ENCODE data around the gene DVL2.

GRCh38 chr17:7216242-7217112 is 17.8 kb downstream of the DVL2 start:
- TF ChIP-seq CTCF (IDR thresholded peaks at IDR 0.05; ENCODE audit: low read length) = no peak
- TF ChIP-seq EZH2 (IDR thresholded peaks at IDR 0.05; ENCODE audit: borderline replicate concordance, low read length) = no peak

Measured in OCI-LY1 (cell line).